K562 (cell line): ENCODE results near the gene EXOC3. TPM values are rescaled to one million over a fixed set of nuclear protein-coding genes. Genes with fewer than 3 reads are reported as not detected.

Experiments used
- ATAC-seq: fragments of 200-7000 bp; cut with Tn5 transposase; 3 replicates; pipeline ENCODE4 v1.9.1; 2020; ENCODE audit warnings: moderate library complexity
- BruUV-seq: library from RNA; stranded (reverse); fragments of 400-500 nt; replicated peaks from 2 replicates; lab custom pipeline; 2021; lab: Mats Ljungman, UMichigan
- CTCF ChIA-PET: fragments of 300-600 bp; formaldehyde crosslinking; extraction: SDS; loops from one replicate; lab custom pipeline; 2021; ENCODE audit warnings: low intra/inter-chr PET ratio; lab: Yijun Ruan, JAX
- POLR2A ChIA-PET: fragments of 300-600, 350-650 bp; sonication (Branson Sonifier 250); formaldehyde crosslinking; extraction: SDS; loops from one replicate; lab custom pipeline; 2021; ENCODE audit warnings: antibody characterized with exemption, inconsistent platforms; lab: Yijun Ruan, JAX
- DNase-seq, 4 experiments: peaks; one replicate each; pipeline versions ENCODE4 v3.0.0 to v3.0.0-alpha.2; 2011 to 2018; ENCODE audit warnings: low spot score in 3 of 4, mixed read lengths in 3 of 4; ENCODE audit errors: extremely low read depth in 1 of 4
- FAIRE-seq: peaks from 2 replicates; lab custom pipeline; 2011; peaks lifted over from hg19 to GRCh38; lab: Jason Lieb, UNC
- H2AFZ ChIP-seq: 2 replicates; pipeline ENCODE4 v1.6.0; 2011; ENCODE audit warnings: low read depth, low read length, control low read depth, inconsistent platforms
- H3K27ac ChIP-seq: fragments of 200-600 bp; 3 replicates; pipeline ENCODE4 v1.8.0; 2011; ENCODE audit warnings: low read depth, mild to moderate bottlenecking, control low read depth, inconsistent platforms, low read length, moderate library complexity, mixed read lengths; ENCODE audit errors: extremely low read depth
- H3K27me3 ChIP-seq, 2 experiments: fragments of 300-600 bp in 1 of 2; 2 replicates in 1 of 2; 3 replicates in 1 of 2; pipeline versions ENCODE4 v1.6.0 to v1.8.0; 2011; ENCODE audit warnings: inconsistent platforms in 2 of 2, low read length in 2 of 2, mild to moderate bottlenecking in 1 of 2, mixed read lengths in 1 of 2, moderate library complexity in 1 of 2; ENCODE audit not compliant: control insufficient read depth in 2 of 2, insufficient read depth in 2 of 2
- H3K36me3 ChIP-seq: fragments of 300-600 bp; 3 replicates; pipeline ENCODE4 v1.8.0; 2011; ENCODE audit warnings: mild to moderate bottlenecking, low read length, inconsistent platforms; ENCODE audit not compliant: control insufficient read depth, insufficient read depth
- H3K4me1 ChIP-seq, 2 experiments: fragments of 200-600 bp in 1 of 2; replicated peaks in 1 of 2; 2 replicates in 1 of 2; 3 replicates in 1 of 2; pipeline versions ENCODE4 v1.5.1 to v1.8.0; 2011; ENCODE audit warnings: inconsistent platforms in 2 of 2, low read length in 2 of 2, mild to moderate bottlenecking in 1 of 2, mixed read lengths in 1 of 2, moderate library complexity in 1 of 2; ENCODE audit not compliant: control insufficient read depth in 2 of 2, insufficient read depth in 2 of 2
- H3K4me2 ChIP-seq: 2 replicates; pipeline ENCODE4 v1.6.1; 2011; ENCODE audit warnings: low read length, control low read depth, inconsistent platforms, mixed read lengths; ENCODE audit not compliant: insufficient read depth
- H3K4me3 ChIP-seq: fragments of 200-600 bp; sonication (generic), shearing (Covaris generic); 2 replicates; pipeline ENCODE4 v1.5.1; 2016; ENCODE audit warnings: control low read depth, inconsistent platforms
- H3K79me2 ChIP-seq: fragments of 200-600 bp; 3 replicates; pipeline ENCODE4 v1.8.0; 2011; ENCODE audit warnings: low read length, inconsistent platforms; ENCODE audit not compliant: control insufficient read depth, insufficient read depth
- H3K9ac ChIP-seq, 2 experiments: 2 replicates each; pipeline versions ENCODE4 v1.6.0 to v1.6.1; 2011; ENCODE audit warnings: low read depth in 2 of 2, low read length in 2 of 2, control low read depth in 1 of 2, inconsistent platforms in 1 of 2, mild to moderate bottlenecking in 1 of 2, mixed read lengths in 1 of 2; ENCODE audit not compliant: insufficient read depth in 1 of 2
- H3K9me1 ChIP-seq: one replicate; pipeline ENCODE4 v1.6.0; 2011; ENCODE audit warnings: inconsistent platforms, mild to moderate bottlenecking, low read length, moderate library complexity; ENCODE audit not compliant: control insufficient read depth, insufficient read depth
- H3K9me3 ChIP-seq: replicated peaks from 2 replicates; pipeline ENCODE4 v1.5.1; 2011; ENCODE audit warnings: low read depth, low read length, inconsistent platforms; ENCODE audit not compliant: control insufficient read depth, insufficient read depth
- H4K20me1 ChIP-seq: replicated peaks from 2 replicates; pipeline ENCODE4 v1.6.1; 2011; ENCODE audit warnings: low read length, inconsistent platforms, mixed read lengths; ENCODE audit not compliant: control insufficient read depth, insufficient read depth
- CBFA2T3 ChIP-seq: fragments of 450-650 bp; IDR thresholded peaks from 2 replicates; pipeline ENCODE4 v1.6.1; 2017
- COPS2 ChIP-seq: fragments of 450-650 bp; conservative IDR thresholded peaks from 2 replicates; pipeline ENCODE4 v1.6.1; 2016; ENCODE audit warnings: mild to moderate bottlenecking, moderate library complexity
- FOXK1 ChIP-seq: sonication (generic); formaldehyde crosslinking; IDR thresholded peaks from 2 replicates; pipeline ENCODE4 v1.8.0; 2022; ENCODE audit warnings: missing genetic modification reagents, mild to moderate bottlenecking, borderline replicate concordance
- HDAC8 ChIP-seq: fragments of 450-650 bp; IDR thresholded peaks from 2 replicates; pipeline ENCODE4 v1.6.1; 2016; ENCODE audit warnings: mild to moderate bottlenecking, missing genetic modification characterization, moderate library complexity, missing compliant biosample characterization
- HMGXB4 ChIP-seq: sonication (generic); formaldehyde crosslinking; IDR thresholded peaks from 2 replicates; pipeline ENCODE4 v1.8.1; 2023; ENCODE audit warnings: mild to moderate bottlenecking, missing genetic modification reagents
- TAF1 ChIP-seq: IDR thresholded peaks from 2 replicates; pipeline ENCODE4 v1.6.1; 2011; ENCODE audit warnings: mild to moderate bottlenecking, low read length, moderate library complexity; ENCODE audit not compliant: insufficient read depth, control insufficient read depth, severe bottlenecking; ENCODE audit errors: extremely low read depth
- ZNF134 ChIP-seq: fragments of 250-450 bp; sonication (Bioruptor Pico); conservative IDR thresholded peaks from 2 replicates; pipeline ENCODE4 v1.4.0; 2020
- ZNF224 ChIP-seq: sonication (generic); formaldehyde crosslinking; IDR thresholded peaks from 2 replicates; pipeline ENCODE4 v1.8.0; 2022; ENCODE audit warnings: mild to moderate bottlenecking, missing genetic modification reagents
- WGBS: fragments of 100-300 bp; shearing (Covaris generic); methylation state at CpG from one replicate; pipeline ENCODE4 v1.1.6; 2016; ENCODE audit warnings: low coverage, mixed read lengths; ENCODE audit not compliant: insufficient coverage; ENCODE audit errors: missing lambda C conversion rate; 5-methylcytosine and 5-hydroxymethylcytosine counted together
- in situ Hi-C: fragments of 300-500 bp; cut with MboI; formaldehyde crosslinking; loops from 4 replicates; pipeline ENCODE4 v1.15.0; 2018; ENCODE audit warnings: inconsistent platforms, mixed read lengths
- intact Hi-C: fragments of 100-400 bp; cut with micrococcal nuclease; formaldehyde crosslinking; loops from 2 replicates; pipeline ENCODE4 v1.14.2; 2022
- polyA plus RNA-seq, 8 experiments: library from polyadenylated mRNA; depleted of rRNA in 4 of 8; stranded (reverse) in 5 of 8; unstranded in 3 of 8; fragments of >200 nt; fragmentation: Nextera tagmentation in 2 of 8; fragmentation: Illumina TruSeq in 1 of 8; extraction: Ambion mirVana in 2 of 8; extraction: Trizol in 1 of 8; gene quantifications; 2 replicates each; pipeline versions ENCODE4 v1.2.1 to v1.2.3, GENCODE V29; 2011 to 2014; ENCODE audit warnings: inconsistent platforms in 1 of 8, missing spikeins in 1 of 8
- total RNA-seq, 7 experiments: library from RNA; depleted of rRNA in 6 of 7; stranded (reverse); fragments of >200 nt in 6 of 7; fragmentation: Illumina TruSeq in 2 of 7; extraction: Trizol in 2 of 7; gene quantifications; 2 replicates each; pipeline versions ENCODE4 v1.2.1 to v1.2.3, GENCODE V29; 2011 to 2021; ENCODE audit warnings: low replicate concordance in 1 of 7
- TF ChIP-seq, protein P1 (sequence below): sonication (generic); formaldehyde crosslinking; IDR thresholded peaks from 2 replicates; pipeline ENCODE4 v1.8.0; 2022; ENCODE audit warnings: mild to moderate bottlenecking, missing genetic modification reagents

The EXOC3 gene
- total and polyA plus RNA-seq, 9 of the 15 experiments (the other 6 are each of a cell fraction or from before 2014, with no cell fraction given) = 1.4 to 41.9 (median 22.4) TPM

DNA sequence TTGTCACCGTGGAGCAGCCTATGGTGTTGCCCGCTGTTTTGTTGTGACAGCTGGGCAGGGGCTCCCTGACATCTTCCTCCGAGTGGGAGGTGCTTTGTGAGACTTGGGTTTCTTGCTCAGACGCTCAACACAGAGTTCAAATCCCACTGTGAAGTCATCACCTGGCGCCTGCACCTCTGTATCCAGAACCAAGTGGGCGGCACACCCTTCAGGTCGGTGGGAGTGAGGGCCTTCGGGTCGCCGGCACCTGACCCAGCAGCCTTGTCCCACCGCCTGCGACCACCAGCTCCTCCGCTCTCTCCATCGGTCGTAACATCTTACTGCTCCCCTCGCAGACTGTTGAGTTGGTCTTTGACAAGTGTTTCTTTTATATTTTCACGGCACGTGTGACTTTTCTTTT lies 37.6 kb upstream of the EXOC3 start:
- H3K9me1 ChIP-seq = no peaks in the 10 kb centered on the region
- 7% methylated on average over 18 of the region's 18 CpGs for WGBS
- H4K20me1 ChIP-seq = no peaks in the 10 kb centered on the region; the same call in 1 of the 2 replicates
- ATAC-seq (no peak; the same call in 2 of the 3 replicates), FAIRE-seq (no peak), DNase-seq (no peak)
- intact Hi-C loops (no loop called here), in situ Hi-C loops (no loop called here)
- CTCF ChIA-PET = no interaction called here
- no peaks in the 10 kb centered on the region for H3K9me3 ChIP-seq
- no peak overlapping the region for H3K4me2 ChIP-seq
- H3K79me2 ChIP-seq = no peaks in the 10 kb centered on the region
- POLR2A ChIA-PET = interaction anchor here (1.0 kb wide), 1 partner anchor 9 kb away, joined by 3 read pairs; no protein-coding TSS in a partner anchor
- no peaks in the 10 kb centered on the region for H3K36me3 ChIP-seq
- H3K27me3 ChIP-seq = peaks cover 70 to 72% of the 10 kb centered on the region in 2 experiments
- peaks cover 0 to 6% of the 10 kb centered on the region in 2 experiments; a peak in 1 of 5 replicates for H3K4me1 ChIP-seq
- H3K27ac ChIP-seq = no peak overlapping the region
- H3K9ac ChIP-seq = no peak overlapping the region
- BruUV-seq = no TSS peak
- TF ChIP-seq ZNF224 (CRISPR knock-in tag) (no peak), HDAC8 (no peak), COPS2 (no peak), ZNF134 (CRISPR knock-in tag) (no peak), FOXK1 (CRISPR knock-in tag) (no peak), HMGXB4 (no peak), CBFA2T3 (no peak), TAF1 (no peak)
- TF ChIP-seq, protein P1, sequence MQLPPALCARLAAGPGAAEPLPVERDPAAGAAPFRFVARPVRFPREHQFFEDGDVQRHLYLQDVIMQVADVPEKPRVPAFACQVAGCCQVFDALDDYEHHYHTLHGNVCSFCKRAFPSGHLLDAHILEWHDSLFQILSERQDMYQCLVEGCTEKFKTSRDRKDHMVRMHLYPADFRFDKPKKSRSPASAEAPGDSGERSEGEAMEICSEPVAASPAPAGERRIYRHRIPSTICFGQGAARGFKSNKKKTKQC (CRISPR knock-in tag) = no peak
- TF ChIP-seq, all 486 proteins: peak for 0
- Histone ChIP-seq H2AFZ (no peak overlapping the region), H3K4me3 (no peak overlapping the region)
